Neural cell (in vitro differentiated cells): Measurements from ENCODE around the gene NAALAD2.

Experiments used
- CTCF ChIP-seq: fragments of 450-650 bp; IDR thresholded peaks from 2 replicates; pipeline ENCODE4 v1.5.1; 2014; ENCODE audit warnings: antibody characterized with exemption, mild to moderate bottlenecking, moderate library complexity; ENCODE audit not compliant: poor library complexity, severe bottlenecking
- RAD21 ChIP-seq: fragments of 450-650 bp; conservative IDR thresholded peaks from 2 replicates; pipeline ENCODE4 v1.6.1; 2014; ENCODE audit warnings: antibody characterized with exemption, mild to moderate bottlenecking, moderate library complexity
- REST ChIP-seq: IDR thresholded peaks from 2 replicates; pipeline ENCODE4 v1.6.1; 2012; ENCODE audit warnings: borderline replicate concordance

GRCh38 chr11:90124946-90125345 is 9.5 kb upstream of the NAALAD2 start:
- TF ChIP-seq RAD21 (no peak), REST (no peak), CTCF (no peak)
